HepG2 (cell line): ENCODE data around the gene EEA1. TPM values are rescaled to one million over a fixed set of nuclear protein-coding genes. Genes with fewer than 3 reads are reported as not detected.

Experiments
- ATAC-seq: fragments of 200-7000 bp; cut with Tn5 transposase; 3 replicates; pipeline ENCODE4 v1.9.1; 2020; ENCODE audit warnings: mild to moderate bottlenecking, moderate library complexity
- BruUV-seq: library from RNA; stranded (reverse); fragments of 400-500 nt; replicated peaks from 2 replicates; lab custom pipeline; 2021; lab: Mats Ljungman, UMichigan
- CTCF ChIA-PET: fragments of 300-600 bp; formaldehyde crosslinking; extraction: SDS; loops from one replicate; lab custom pipeline; 2021; ENCODE audit warnings: low total read pairs, inconsistent platforms, low intra/inter-chr PET ratio; lab: Yijun Ruan, JAX
- POLR2A ChIA-PET: fragments of 350-600 bp; sonication (Branson Sonifier 250); formaldehyde crosslinking; loops from one replicate; lab custom pipeline; 2020; ENCODE audit warnings: antibody characterized with exemption, inconsistent platforms; lab: Yijun Ruan, JAX
- DNase-seq: peaks from one replicate; pipeline ENCODE4 v3.0.0-alpha.2; 2015; ENCODE audit warnings: low spot score
- FAIRE-seq: peaks from 3 replicates; lab custom pipeline; 2011; peaks lifted over from hg19 to GRCh38; lab: Jason Lieb, UNC
- H2AFZ ChIP-seq: one replicate; pipeline ENCODE4 v1.6.1; 2011; ENCODE audit warnings: low read length, inconsistent platforms
- H3K27ac ChIP-seq: fragments of 300-600 bp; 3 replicates; pipeline ENCODE4 v1.8.0; 2011; ENCODE audit warnings: mixed run types, mild to moderate bottlenecking, mixed read lengths, low read length, inconsistent platforms; ENCODE audit not compliant: insufficient read depth; ENCODE audit errors: extremely low read length
- H3K27me3 ChIP-seq, 2 experiments: fragments of 200-600 bp in 1 of 2; 2 replicates in 1 of 2; 3 replicates in 1 of 2; pipeline versions ENCODE4 v1.6.0 to v1.8.0; 2011; ENCODE audit warnings: low read length in 2 of 2, mild to moderate bottlenecking in 2 of 2, moderate library complexity in 2 of 2, inconsistent platforms in 1 of 2; ENCODE audit not compliant: insufficient read depth in 2 of 2, control insufficient read depth in 1 of 2
- H3K36me3 ChIP-seq, 2 experiments: fragments of 200-600 bp in 1 of 2; replicated peaks in 1 of 2; 2 replicates in 1 of 2; 3 replicates in 1 of 2; pipeline versions ENCODE4 v1.5.1 to v1.8.0; 2011; ENCODE audit warnings: low read length in 2 of 2, inconsistent platforms in 1 of 2; ENCODE audit not compliant: insufficient read depth in 2 of 2, control insufficient read depth in 1 of 2
- H3K4me1 ChIP-seq: 2 replicates; pipeline ENCODE4 v1.5.1; 2012; ENCODE audit warnings: low read length, inconsistent platforms; ENCODE audit not compliant: insufficient read depth
- H3K4me2 ChIP-seq: 2 replicates; pipeline ENCODE4 v1.6.0; 2011; ENCODE audit warnings: low read depth, low read length, inconsistent platforms
- H3K4me3 ChIP-seq, 3 experiments: fragments of 200-600 bp in 1 of 3; sonication (generic), shearing (Covaris generic) in 1 of 3; replicated peaks in 1 of 3; 2 replicates each; pipeline ENCODE4 v1.5.1; 2011 to 2016; ENCODE audit warnings: low read length in 3 of 3, inconsistent platforms in 2 of 3, low read depth in 2 of 3, mild to moderate bottlenecking in 2 of 3, control low read depth in 1 of 3, mixed read lengths in 1 of 3; ENCODE audit not compliant: insufficient read depth in 1 of 3
- H3K79me2 ChIP-seq: one replicate; pipeline ENCODE4 v1.6.1; 2011; ENCODE audit warnings: low read length, inconsistent platforms; ENCODE audit not compliant: insufficient read depth
- H3K9ac ChIP-seq: 2 replicates; pipeline ENCODE4 v1.6.0; 2011; ENCODE audit warnings: mild to moderate bottlenecking, low read depth, low read length, inconsistent platforms; ENCODE audit not compliant: insufficient read depth
- H3K9me3 ChIP-seq: 2 replicates; pipeline ENCODE4 v1.5.1; 2012; ENCODE audit warnings: mild to moderate bottlenecking, low read length
- H4K20me1 ChIP-seq: 2 replicates; pipeline ENCODE4 v1.6.0; 2011; ENCODE audit warnings: inconsistent platforms, mild to moderate bottlenecking, low read length, moderate library complexity; ENCODE audit not compliant: insufficient read depth
- ADNP ChIP-seq: sonication (generic); formaldehyde crosslinking; IDR thresholded peaks from 2 replicates; pipeline ENCODE4 v1.4.0; 2020; ENCODE audit warnings: missing genetic modification reagents
- ARNT ChIP-seq: fragments of 450-650 bp; IDR thresholded peaks from 2 replicates; pipeline ENCODE4 v1.6.1; 2017
- CTCF ChIP-seq: sonication (generic); formaldehyde crosslinking; IDR thresholded peaks from 2 replicates; pipeline ENCODE4 v1.5.0; 2020; ENCODE audit warnings: mild to moderate bottlenecking, missing genetic modification reagents, moderate library complexity
- FOXK2 ChIP-seq: fragments of 450-650 bp; IDR thresholded peaks from 2 replicates; pipeline ENCODE4 v1.6.1; 2016
- HHEX ChIP-seq: IDR thresholded peaks from 2 replicates; pipeline ENCODE4 v1.6.1; 2016; ENCODE audit warnings: control low read depth
- HMGXB4 ChIP-seq, 2 experiments: sonication (generic) in 1 of 2; formaldehyde crosslinking in 1 of 2; IDR thresholded peaks; 2 replicates each; pipeline versions ENCODE4 v1.4.0 to v1.6.1; 2018 to 2020; ENCODE audit warnings: missing genetic modification reagents in 2 of 2, borderline replicate concordance in 1 of 2, low read depth in 1 of 2, mild to moderate bottlenecking in 1 of 2, missing biosample characterization in 1 of 2
- KLF12 ChIP-seq: sonication (generic); formaldehyde crosslinking; IDR thresholded peaks from 2 replicates; pipeline ENCODE4 v1.4.0; 2020; ENCODE audit warnings: missing genetic modification reagents, borderline replicate concordance
- NFE2 ChIP-seq: sonication (generic); formaldehyde crosslinking; IDR thresholded peaks from 2 replicates; pipeline ENCODE4 v1.4.0; 2020; ENCODE audit warnings: missing genetic modification reagents
- PLSCR1 ChIP-seq: sonication (generic); formaldehyde crosslinking; IDR thresholded peaks from 2 replicates; pipeline ENCODE4 v1.5.0; 2020; ENCODE audit warnings: missing genetic modification reagents, mild to moderate bottlenecking, borderline replicate concordance
- RELA ChIP-seq: sonication (generic); formaldehyde crosslinking; IDR thresholded peaks from 2 replicates; pipeline ENCODE4 v1.4.0; 2020; ENCODE audit warnings: missing genetic modification reagents
- SIN3B ChIP-seq: fragments of 150-350 bp; IDR thresholded peaks from 2 replicates; pipeline ENCODE4 v1.6.1; 2014; ENCODE audit warnings: low read length
- SMC3 ChIP-seq: IDR thresholded peaks from 2 replicates; pipeline ENCODE4 v1.6.1; 2011; ENCODE audit warnings: low read length, improper control_type of control experiment
- STAG1 ChIP-seq: sonication (generic); formaldehyde crosslinking; IDR thresholded peaks from 2 replicates; pipeline ENCODE4 v1.4.0; 2020; ENCODE audit warnings: missing genetic modification reagents
- TIGD3 ChIP-seq: sonication (generic); formaldehyde crosslinking; IDR thresholded peaks from 2 replicates; pipeline ENCODE4 v1.5.1; 2020; ENCODE audit warnings: mild to moderate bottlenecking, missing genetic modification reagents, borderline replicate concordance
- U2AF2 ChIP-seq: fragments of 200-400 bp; formaldehyde crosslinking; IDR thresholded peaks from 2 replicates; pipeline ENCODE4 v1.6.1; 2017; ENCODE audit warnings: low read depth, mild to moderate bottlenecking, low read length
- ZKSCAN5 ChIP-seq: sonication (generic); formaldehyde crosslinking; IDR thresholded peaks from 2 replicates; pipeline ENCODE4 v1.5.1; 2020; ENCODE audit warnings: mild to moderate bottlenecking, missing genetic modification reagents
- ZNF24 ChIP-seq: fragments of 450-650 bp; IDR thresholded peaks from 2 replicates; pipeline ENCODE4 v1.6.1; 2017; ENCODE audit warnings: antibody characterized with exemption, mild to moderate bottlenecking
- ZNF576 ChIP-seq: sonication (generic); formaldehyde crosslinking; IDR thresholded peaks from 2 replicates; pipeline ENCODE4 v1.4.0; 2020; ENCODE audit warnings: mild to moderate bottlenecking, missing genetic modification reagents
- WGBS: methylation state at CpG from one replicate; pipeline ENCODE4 v1.1.6; 2017; ENCODE audit warnings: low lambda C conversion rate; 5-methylcytosine and 5-hydroxymethylcytosine counted together
- in situ Hi-C: cut with HindIII; loops from 2 replicates; pipeline ENCODE4 v1.10.0; 2017; ENCODE audit warnings: low pct_unique_long_range_greater_than_20kb; ENCODE audit not compliant: extremely low pct_ligation_motif_present
- intact Hi-C: fragments of 100-400 bp; cut with micrococcal nuclease; formaldehyde crosslinking; loops from one replicate; pipeline ENCODE4 v1.10.0; 2022; ENCODE audit not compliant: unreplicated experiment
- polyA plus RNA-seq, 8 experiments: library from polyadenylated mRNA; depleted of rRNA in 3 of 8; stranded (reverse) in 7 of 8; unstranded in 1 of 8; fragments of >200 nt; fragmentation: Illumina TruSeq in 4 of 8; extraction: Trizol in 4 of 8; gene quantifications; 2 replicates each; pipeline versions ENCODE4 v1.2.1 to v1.2.3, GENCODE V29; 2011 to 2016; ENCODE audit warnings: low read depth in 4 of 8, missing spikeins in 1 of 8, mixed read lengths in 1 of 8; ENCODE audit not compliant: insufficient read depth in 1 of 8
- total RNA-seq, 5 experiments: library from RNA; depleted of rRNA; stranded (reverse); fragments of >200 nt; fragmentation: Illumina TruSeq; extraction: Trizol; gene quantifications; 2 replicates each; pipeline ENCODE4 v1.2.3, GENCODE V29; 2016; ENCODE audit warnings: low read depth in 1 of 5

The EEA1 gene
- total and polyA plus RNA-seq, 2 of the 13 experiments (the other 11 are each of a cell fraction or from before 2014, with no cell fraction given) = 5.0 to 19.3 TPM

- TF ChIP-seq TIGD3 = no peak
- no peak for TF ChIP-seq HHEX (CRISPR knock-in tag)
Measured at GRCh38 chr12:92828565-92828964, 100.5 kb downstream of the EEA1 start (continued).

- BruUV-seq = no TSS peak
- intact Hi-C loops (loop anchor here (5.0 kb wide), 1 partner anchor 99 kb away; the partner anchor contains the start of gene EEA1), in situ Hi-C loops (no loop called here)
- Histone ChIP-seq H3K4me2 (no peak overlapping the region), H3K27ac (no peak overlapping the region), H2AFZ (no peak overlapping the region), H3K27me3 (no peaks in the 10 kb centered on the region), H3K9me3 (no peaks in the 10 kb centered on the region), H4K20me1 (no peaks in the 10 kb centered on the region), H3K4me1 (no peaks in the 10 kb centered on the region), H3K79me2 (no peaks in the 10 kb centered on the region), H3K9ac (no peak overlapping the region), H3K36me3 (peaks cover 4 to 23% of the 10 kb centered on the region in 2 experiments; a peak in 4 of 5 replicates), H3K4me3 (no peak overlapping the region)
- ATAC-seq (peak; percentile 66), DNase-seq (peak; percentile 46), FAIRE-seq (peak; percentile 70)
- ChIA-PET CTCF (interaction anchor here (1.3 kb wide), 1 partner anchor 101 kb away, joined by 3 read pairs; no protein-coding TSS in a partner anchor), POLR2A (interaction anchor here (0.6 to 1.0 kb wide), 2 partner anchors 101 to 192 kb away, joined by 3 to 9 read pairs; partner anchors contain the start of gene EEA1)
- 57% methylated on average over 4 of the region's 4 CpGs for WGBS
- TF ChIP-seq CTCF (CRISPR knock-in tag) = peak; percentile 60
- no peak for TF ChIP-seq ADNP (CRISPR knock-in tag)
- no peak for TF ChIP-seq NFE2
- TF ChIP-seq SMC3 = peak; percentile 53; the same call in 1 of the 2 replicates
- TF ChIP-seq ZNF576 (CRISPR knock-in tag) = no peak
- no peak for TF ChIP-seq SIN3B
- peak; percentile 86 for TF ChIP-seq STAG1 (CRISPR knock-in tag)
- TF ChIP-seq PLSCR1 (CRISPR knock-in tag) = no peak
- TF ChIP-seq FOXK2 = 0 out of 2 replicates have a peak, but pooled peaks have one; percentile 19
- TF ChIP-seq KLF12 (CRISPR knock-in tag) = no peak
- TF ChIP-seq ARNT = no peak
- TF ChIP-seq ZNF24 = no peak
- TF ChIP-seq HMGXB4 (CRISPR knock-in tag; IDR thresholded peaks at IDR 0.05; ENCODE audit: borderline replicate concordance in 1 of 2, low read depth in 1 of 2) = 0 out of 4 replicates have a peak, but pooled peaks of 1 of the 2 experiments have one; percentile 34
- TF ChIP-seq RELA = no peak
- no peak for TF ChIP-seq ZKSCAN5
- TF ChIP-seq U2AF2 = no peak
Measured at GRCh38 chr12:92827836-92828431, 101.2 kb downstream of the EEA1 start.
